OCI-LY1 (cell line): ENCODE measurements around the gene SERPINB12.

Experiments used
- H2AFZ ChIP-seq: fragments of 200-600 bp; sonication (generic), shearing (Covaris generic); 2 replicates; pipeline ENCODE4 v1.6.0; 2014; ENCODE audit warnings: antibody characterized with exemption, mild to moderate bottlenecking, low read length
- H3F3A ChIP-seq: fragments of 200-600 bp; sonication (generic), shearing (Covaris generic); 2 replicates; pipeline ENCODE4 v1.6.0; 2014; ENCODE audit warnings: mild to moderate bottlenecking, antibody characterized with exemption, low read length, moderate library complexity; ENCODE audit not compliant: insufficient read depth
- H3K27ac ChIP-seq: fragments of 200-600 bp; sonication (generic); 2 replicates; pipeline ENCODE4 v1.5.1; 2014; ENCODE audit warnings: low read length, mixed run types, mild to moderate bottlenecking, low read depth; ENCODE audit not compliant: poor library complexity, severe bottlenecking
- H3K27me3 ChIP-seq: fragments of 200-600 bp; sonication (generic); 2 replicates; pipeline ENCODE4 v1.6.0; 2014; ENCODE audit warnings: antibody characterized with exemption, mild to moderate bottlenecking, low read length, moderate library complexity; ENCODE audit not compliant: insufficient read depth
- H3K36me3 ChIP-seq: fragments of 200-600 bp; sonication (generic); 2 replicates; pipeline ENCODE4 v1.6.1; 2014; ENCODE audit warnings: mild to moderate bottlenecking, antibody characterized with exemption, low read length, moderate library complexity, mixed read lengths; ENCODE audit not compliant: insufficient read depth
- H3K4me1 ChIP-seq: fragments of 200-600 bp; sonication (generic); 2 replicates; pipeline ENCODE4 v1.5.1; 2014; ENCODE audit warnings: mild to moderate bottlenecking, low read length, moderate library complexity; ENCODE audit not compliant: insufficient read depth, severe bottlenecking
- H3K4me2 ChIP-seq: fragments of 200-600 bp; sonication (generic), shearing (Covaris generic); 2 replicates; pipeline ENCODE4 v1.6.1; 2014; ENCODE audit warnings: low read length
- H3K4me3 ChIP-seq: fragments of 200-600 bp; sonication (generic); 2 replicates; pipeline ENCODE4 v1.5.1; 2014; ENCODE audit warnings: low read length, low read depth, mild to moderate bottlenecking, mixed read lengths; ENCODE audit not compliant: poor library complexity, severe bottlenecking
- H3K79me2 ChIP-seq: fragments of 200-600 bp; shearing (Covaris generic); 2 replicates; pipeline ENCODE4 v1.6.1; 2016; ENCODE audit warnings: mixed run types, low read length, mixed read lengths; ENCODE audit not compliant: insufficient read depth
- H3K9ac ChIP-seq: fragments of 200-600 bp; sonication (generic), shearing (Covaris generic); 2 replicates; pipeline ENCODE4 v1.6.1; 2014; ENCODE audit warnings: mild to moderate bottlenecking, low read length, mixed read lengths
- H3K9me2 ChIP-seq: fragments of 200-600 bp; sonication (generic), shearing (Covaris generic); 2 replicates; pipeline ENCODE4 v1.6.1; 2014; ENCODE audit warnings: low read depth, mild to moderate bottlenecking, low read length, mixed read lengths
- H3K9me3 ChIP-seq: fragments of 200-600 bp; shearing (Covaris generic); 2 replicates; pipeline ENCODE4 v1.6.1; 2014; ENCODE audit warnings: low read length, mixed read lengths
- H4K20me1 ChIP-seq: fragments of 200-600 bp; sonication (generic), shearing (Covaris generic); 2 replicates; pipeline ENCODE4 v1.6.0; 2016; ENCODE audit warnings: mild to moderate bottlenecking, low read length; ENCODE audit not compliant: insufficient read depth
- CTCF ChIP-seq: fragments of 200-600 bp; sonication (generic), shearing (Covaris generic); IDR thresholded peaks from 2 replicates; pipeline ENCODE4 v1.5.1; 2017; ENCODE audit warnings: mild to moderate bottlenecking, antibody characterized with exemption, low read length, moderate library complexity, mixed read lengths
- EZH2 ChIP-seq: fragments of 200-600 bp; sonication (generic), shearing (Covaris generic); IDR thresholded peaks from 2 replicates; pipeline ENCODE4 v1.8.0; 2017; ENCODE audit warnings: borderline replicate concordance, mixed run types, mild to moderate bottlenecking, antibody characterized with exemption, low read length, moderate library complexity, mixed read lengths

SERPINB12 gene

GRCh38 chr18:63534615-63535014, 7.6 kb upstream of the SERPINB12 start:
- Histone ChIP-seq H4K20me1 (no peaks in the 10 kb centered on the region), H3K9ac (no peak overlapping the region), H3K4me1 (no peaks in the 10 kb centered on the region), H3K27ac (no peak overlapping the region), H3K9me2 (no peaks in the 10 kb centered on the region), H3K36me3 (no peaks in the 10 kb centered on the region), H3F3A (no peaks in the 10 kb centered on the region), H3K4me3 (no peak overlapping the region), H3K9me3 (no peaks in the 10 kb centered on the region), H3K27me3 (no peaks in the 10 kb centered on the region), H3K4me2 (no peak overlapping the region), H2AFZ (no peak overlapping the region), H3K79me2 (no peaks in the 10 kb centered on the region)
- TF ChIP-seq EZH2, result no peak
- TF ChIP-seq CTCF, result no peak

GRCh38 chr18:63539904-63540510, 2.2 kb upstream of the SERPINB12 start:
- H2AFZ ChIP-seq, result no peak overlapping the region
- no peaks in the 10 kb centered on the region for H3K4me1 ChIP-seq
- no peak overlapping the region for H3K4me2 ChIP-seq
- H3K36me3 ChIP-seq, result no peaks in the 10 kb centered on the region
- no peak for TF ChIP-seq EZH2
- TF ChIP-seq CTCF, result no peak
- H3K9me2 ChIP-seq, result no peaks in the 10 kb centered on the region
- H4K20me1 ChIP-seq, result no peaks in the 10 kb centered on the region
- no peaks in the 10 kb centered on the region for H3K27me3 ChIP-seq
- H3K4me3 ChIP-seq, result no peak overlapping the region
- H3K79me2 ChIP-seq, result no peaks in the 10 kb centered on the region
- H3K9ac ChIP-seq, result no peak overlapping the region
- H3K27ac ChIP-seq, result no peak overlapping the region
- H3F3A ChIP-seq, result no peaks in the 10 kb centered on the region
- no peaks in the 10 kb centered on the region for H3K9me3 ChIP-seq

GRCh38 chr18:63544017-63544416, 1.8 kb downstream of the SERPINB12 start:
- no peak overlapping the region for H3K27ac ChIP-seq
- no peaks in the 10 kb centered on the region for H3K9me3 ChIP-seq
- no peaks in the 10 kb centered on the region for H3K79me2 ChIP-seq
- no peaks in the 10 kb centered on the region for H3K4me1 ChIP-seq
- H3K27me3 ChIP-seq, result 0 out of 2 replicates have a peak, but pooled peaks cover 4% of the 10 kb centered on the region
- no peak overlapping the region for H2AFZ ChIP-seq
- H3K4me3 ChIP-seq, result no peak overlapping the region
- TF ChIP-seq EZH2 (no peak), CTCF (no peak)
- H3K4me2 ChIP-seq, result no peak overlapping the region
- H4K20me1 ChIP-seq, result no peaks in the 10 kb centered on the region
- H3K9me2 ChIP-seq, result no peaks in the 10 kb centered on the region; the same call in 1 of the 2 replicates
- no peaks in the 10 kb centered on the region for H3K36me3 ChIP-seq
- no peak overlapping the region for H3K9ac ChIP-seq
- no peaks in the 10 kb centered on the region for H3F3A ChIP-seq
